Smooth muscle cell (in vitro differentiated cells): ENCODE measurements around the gene GPR156. TPM values are rescaled to one million over a fixed set of nuclear protein-coding genes. Genes with fewer than 3 reads are reported as not detected.

Source experiments
- DNase-seq: peaks from one replicate; lab custom pipeline; 2025; ENCODE audit not compliant: unreplicated experiment; lab: John Stamatoyannopoulos, UW
- H2AFZ ChIP-seq: fragments of 200-600 bp; sonication (generic); 2 replicates; pipeline ENCODE4 v1.6.0; 2016; ENCODE audit warnings: antibody characterized with exemption, low read depth, mild to moderate bottlenecking
- H3F3A ChIP-seq: fragments of 200-600 bp; sonication (generic); 2 replicates; pipeline ENCODE4 v1.6.0; 2017; ENCODE audit warnings: antibody characterized with exemption, low read depth
- H3K27ac ChIP-seq: fragments of 200-600 bp; sonication (generic); 2 replicates; pipeline ENCODE4 v1.5.1; 2016; ENCODE audit warnings: low read depth, mild to moderate bottlenecking
- H3K27me3 ChIP-seq: fragments of 200-600 bp; sonication (generic); 2 replicates; pipeline ENCODE4 v1.6.1; 2016; ENCODE audit warnings: low read depth, mild to moderate bottlenecking
- H3K36me3 ChIP-seq: fragments of 200-600 bp; sonication (generic); 2 replicates; pipeline ENCODE4 v1.5.1; 2016; ENCODE audit warnings: low read depth
- H3K4me1 ChIP-seq: fragments of 200-600 bp; sonication (generic); 2 replicates; pipeline ENCODE4 v1.5.1; 2016; ENCODE audit warnings: low read depth
- H3K4me2 ChIP-seq: fragments of 200-600 bp; sonication (generic); 2 replicates; pipeline ENCODE4 v1.6.0; 2016; ENCODE audit warnings: mild to moderate bottlenecking
- H3K4me3 ChIP-seq: fragments of 200-600 bp; sonication (generic); 2 replicates; pipeline ENCODE4 v1.5.1; 2016; ENCODE audit warnings: mild to moderate bottlenecking
- H3K79me2 ChIP-seq: fragments of 200-600 bp; sonication (generic); 2 replicates; pipeline ENCODE4 v1.6.0; 2016; ENCODE audit warnings: low read depth, mild to moderate bottlenecking
- H3K9ac ChIP-seq: fragments of 200-600 bp; sonication (generic); 2 replicates; pipeline ENCODE4 v1.6.0; 2016; ENCODE audit warnings: low read depth
- H3K9me3 ChIP-seq: fragments of 200-600 bp; sonication (generic); replicated peaks from 2 replicates; pipeline ENCODE4 v1.5.1; 2016; ENCODE audit warnings: low read depth
- H4K20me1 ChIP-seq: fragments of 200-600 bp; sonication (generic); 2 replicates; pipeline ENCODE4 v1.6.0; 2016; ENCODE audit warnings: low read depth
- WGBS: methylation state at CpG from one replicate; pipeline ENCODE4 v1.1.7; 2016; ENCODE audit warnings: low lambda C conversion rate; 5-methylcytosine and 5-hydroxymethylcytosine counted together
- polyA plus RNA-seq: library from polyadenylated mRNA; unstranded; fragments of >200 nt; fragmentation: Nextera tagmentation; extraction: Ambion mirVana; gene quantifications from 2 replicates; pipeline ENCODE4 v1.2.1, GENCODE V29; 2016
- total RNA-seq: library from RNA; depleted of rRNA; stranded (reverse); fragments of >200 nt; gene quantifications from 2 replicates; pipeline ENCODE4 v1.2.3, GENCODE V29; 2014
- TF ChIP-seq, protein P1 (sequence below): fragments of 200-600 bp; sonication (generic); IDR thresholded peaks from 2 replicates; pipeline ENCODE4 v1.5.1; 2017; ENCODE audit warnings: borderline replicate concordance, mild to moderate bottlenecking, antibody characterized with exemption; ENCODE audit not compliant: insufficient read depth, poor library complexity, severe bottlenecking

Gene GPR156
- total and polyA plus RNA-seq, 2 experiments from 2014 or later = 1.2 to 2.9 TPM

DNA sequence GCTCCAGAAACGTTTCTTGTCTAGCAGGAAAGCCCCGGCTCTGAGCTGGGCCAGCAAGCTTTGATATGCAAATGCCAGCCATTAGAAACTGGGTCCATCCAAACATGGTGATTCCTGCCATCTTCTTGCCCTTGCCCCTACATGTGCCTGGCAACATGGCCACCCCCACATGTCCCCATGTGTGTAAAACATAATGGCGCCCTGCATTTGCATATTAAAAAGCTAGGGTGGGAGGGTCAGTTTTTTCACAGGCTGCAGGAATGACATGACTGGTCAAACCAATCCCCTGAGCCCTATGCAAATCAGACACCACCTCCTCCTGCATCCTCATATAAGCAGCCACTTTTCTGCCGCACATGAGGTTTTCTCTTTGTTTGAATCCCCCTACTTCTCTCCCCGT is 21.2 kb downstream of the GPR156 start:
- H3K27me3 ChIP-seq = no peaks in the 10 kb centered on the region
- no peaks in the 10 kb centered on the region for H3K4me1 ChIP-seq
- no peaks in the 10 kb centered on the region for H3F3A ChIP-seq
- no peak overlapping the region for H3K27ac ChIP-seq
- WGBS = 80% methylated on average over 5 of the region's 5 CpGs
- no peaks in the 10 kb centered on the region for H3K79me2 ChIP-seq
- no peak for DNase-seq
- H3K9me3 ChIP-seq = no peaks in the 10 kb centered on the region
- H3K4me3 ChIP-seq = no peak overlapping the region
- H2AFZ ChIP-seq = no peak overlapping the region
- no peak overlapping the region for H3K4me2 ChIP-seq
- no peaks in the 10 kb centered on the region for H3K36me3 ChIP-seq
- no peak overlapping the region for H3K9ac ChIP-seq
- TF ChIP-seq, protein P1, sequence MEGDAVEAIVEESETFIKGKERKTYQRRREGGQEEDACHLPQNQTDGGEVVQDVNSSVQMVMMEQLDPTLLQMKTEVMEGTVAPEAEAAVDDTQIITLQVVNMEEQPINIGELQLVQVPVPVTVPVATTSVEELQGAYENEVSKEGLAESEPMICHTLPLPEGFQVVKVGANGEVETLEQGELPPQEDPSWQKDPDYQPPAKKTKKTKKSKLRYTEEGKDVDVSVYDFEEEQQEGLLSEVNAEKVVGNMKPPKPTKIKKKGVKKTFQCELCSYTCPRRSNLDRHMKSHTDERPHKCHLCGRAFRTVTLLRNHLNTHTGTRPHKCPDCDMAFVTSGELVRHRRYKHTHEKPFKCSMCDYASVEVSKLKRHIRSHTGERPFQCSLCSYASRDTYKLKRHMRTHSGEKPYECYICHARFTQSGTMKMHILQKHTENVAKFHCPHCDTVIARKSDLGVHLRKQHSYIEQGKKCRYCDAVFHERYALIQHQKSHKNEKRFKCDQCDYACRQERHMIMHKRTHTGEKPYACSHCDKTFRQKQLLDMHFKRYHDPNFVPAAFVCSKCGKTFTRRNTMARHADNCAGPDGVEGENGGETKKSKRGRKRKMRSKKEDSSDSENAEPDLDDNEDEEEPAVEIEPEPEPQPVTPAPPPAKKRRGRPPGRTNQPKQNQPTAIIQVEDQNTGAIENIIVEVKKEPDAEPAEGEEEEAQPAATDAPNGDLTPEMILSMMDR = no peak
- H4K20me1 ChIP-seq = no peaks in the 10 kb centered on the region

- H3F3A ChIP-seq = no peaks in the 10 kb centered on the region
- no peaks in the 10 kb centered on the region for H3K4me1 ChIP-seq
- no peak overlapping the region for H3K4me3 ChIP-seq
- H3K27me3 ChIP-seq = no peaks in the 10 kb centered on the region
- H3K79me2 ChIP-seq = no peaks in the 10 kb centered on the region
- peaks cover 7% of the 10 kb centered on the region for H3K9me3 ChIP-seq
- H3K27ac ChIP-seq = no peak overlapping the region
- 88% methylated on average over 1 of the region's 1 CpG for WGBS
- no peak overlapping the region for H2AFZ ChIP-seq
- no peak overlapping the region for H3K9ac ChIP-seq
- no peaks in the 10 kb centered on the region for H4K20me1 ChIP-seq
- TF ChIP-seq, protein P1 = no peak
- no peak overlapping the region for H3K4me2 ChIP-seq
- H3K36me3 ChIP-seq = no peaks in the 10 kb centered on the region
- DNase-seq = no peak
These were observed 27.0 kb downstream of the GPR156 start for GRCh38 chr3:120258009-120258408.

GRCh38 chr3:120245386-120245785 is 39.6 kb downstream of the GPR156 start:
- Histone ChIP-seq H3K27me3 (no peaks in the 10 kb centered on the region), H3F3A (no peaks in the 10 kb centered on the region), H4K20me1 (no peaks in the 10 kb centered on the region), H3K9ac (no peak overlapping the region), H3K4me2 (no peak overlapping the region), H3K4me1 (peaks cover 4% of the 10 kb centered on the region), H3K36me3 (no peaks in the 10 kb centered on the region), H3K9me3 (no peaks in the 10 kb centered on the region), H3K27ac (no peak overlapping the region), H3K79me2 (no peaks in the 10 kb centered on the region), H3K4me3 (no peak overlapping the region), H2AFZ (no peak overlapping the region)
- TF ChIP-seq, protein P1 = no peak
- DNase-seq = no peak

- Histone ChIP-seq H4K20me1 (no peaks in the 10 kb centered on the region), H3K27ac (no peak overlapping the region), H3K79me2 (no peaks in the 10 kb centered on the region), H3K4me1 (peaks cover 4% of the 10 kb centered on the region), H3K9ac (no peak overlapping the region), H3K4me3 (no peak overlapping the region), H3K36me3 (no peaks in the 10 kb centered on the region), H3K4me2 (no peak overlapping the region), H3K9me3 (no peaks in the 10 kb centered on the region), H2AFZ (peak overlapping the region; percentile 21), H3K27me3 (no peaks in the 10 kb centered on the region), H3F3A (no peaks in the 10 kb centered on the region)
- DNase-seq = no peak
- TF ChIP-seq, protein P1 = no peak
- WGBS = 72% methylated on average over 3 of the region's 3 CpGs
These were observed 40.2 kb downstream of the GPR156 start for GRCh38 chr3:120244834-120245225.
